Measurements from ENCODE around the gene NLGN4X.

GRCh38 chrX:5959286-5959685 lies 269.4 kb downstream of the NLGN4X start:
- no peak for TF ChIP-seq MAFK (IDR thresholded peaks at IDR 0.05; ENCODE audit: partially characterized antibody)
- TF ChIP-seq HDAC2 (IDR thresholded peaks at IDR 0.05): no peak
- TF ChIP-seq ESRRA (IDR thresholded peaks at IDR 0.05; ENCODE audit: borderline replicate concordance, low read length): no peak
- no peak for TF ChIP-seq CTCF (IDR thresholded peaks at IDR 0.05)
- no peak for TF ChIP-seq POLR2A (IDR thresholded peaks at IDR 0.05; ENCODE audit: low read length)
- TF ChIP-seq HMGXB4 (CRISPR knock-in tag; IDR thresholded peaks at IDR 0.05; ENCODE audit: borderline replicate concordance): no peak
- TF ChIP-seq ELK1 (IDR thresholded peaks at IDR 0.05; ENCODE audit: low read depth, low read length): no peak
- TF ChIP-seq POLR2AphosphoS2 (conservative IDR thresholded peaks at IDR 0.05; ENCODE audit: low read length): no peak
- no peak for TF ChIP-seq MYC (IDR thresholded peaks at IDR 0.05; ENCODE audit: borderline replicate concordance, low read length)
- no peak for TF ChIP-seq REST (IDR thresholded peaks at IDR 0.05)
- no peak for TF ChIP-seq EP300 (IDR thresholded peaks at IDR 0.05)
- TF ChIP-seq CHD2 (IDR thresholded peaks at IDR 0.05; ENCODE audit: low read length, partially characterized antibody): no peak
- TF ChIP-seq SREBF2 (IDR thresholded peaks at IDR 0.05): no peak
